Gastrocnemius medialis (tissue), 4 donors: ENCODE measurements around the gene ZNF598. TPM values are rescaled to one million over a fixed set of nuclear protein-coding genes. Genes with fewer than 3 reads are reported as not detected.

Source experiments
- ATAC-seq, 2 donors: fragments of 150-250 bp; one replicate each; pipeline ENCODE4 v1.9.1; 2016
- DNase-seq, 2 donors: peaks; one replicate each; pipeline ENCODE4 v3.0.0-alpha.2; 2019
- H3K27ac ChIP-seq, 4 donors: fragments of 200-600 bp; sonication (generic); 1 replicate in 1 of 4; 2 replicates in 3 of 4; pipeline ENCODE4 v1.5.1; 2016 to 2018; ENCODE audit warnings: mild to moderate bottlenecking in 2 of 4, moderate library complexity in 1 of 4
- H3K27me3 ChIP-seq, 3 donors: fragments of 200-600 bp; sonication (generic) in 2 of 3; 1 replicate in 1 of 3; 2 replicates in 2 of 3; pipeline versions ENCODE4 v1.5.1 to v1.6.0; 2016 to 2019; ENCODE audit warnings: mild to moderate bottlenecking in 1 of 3, moderate library complexity in 1 of 3
- H3K36me3 ChIP-seq, 2 donors: fragments of 200-600 bp; sonication (generic) in 1 of 2; one replicate each; pipeline ENCODE4 v1.5.1; 2017 to 2018
- H3K4me1 ChIP-seq, 2 donors: fragments of 200-600 bp; sonication (generic) in 1 of 2; one replicate each; pipeline ENCODE4 v1.5.1; 2016 to 2017; ENCODE audit warnings: mild to moderate bottlenecking in 2 of 2
- H3K4me3 ChIP-seq, 4 donors: fragments of 200-600 bp; sonication (generic) in 3 of 4; 1 replicate in 1 of 4; 2 replicates in 3 of 4; pipeline ENCODE4 v1.5.1; 2016 to 2019; ENCODE audit warnings: mild to moderate bottlenecking in 2 of 4
- H3K9me3 ChIP-seq, 3 donors: fragments of 200-600 bp; sonication (generic) in 2 of 3; 1 replicate in 1 of 3; 2 replicates in 2 of 3; pipeline ENCODE4 v1.5.1; 2016 to 2019
- CTCF ChIP-seq, 5 experiments: fragments of 450-650 bp in 3 of 5; fragments of 200-600 bp in 2 of 5; sonication (generic) in 2 of 5; IDR thresholded peaks in 4 of 5; conservative IDR thresholded peaks in 1 of 5; 1 replicate in 4 of 5; 2 replicates in 1 of 5; pipeline ENCODE4 v1.5.1; 2016 to 2019; ENCODE audit warnings: antibody characterized with exemption in 5 of 5, mild to moderate bottlenecking in 3 of 5, moderate library complexity in 3 of 5
- POLR2A ChIP-seq, 2 donors: fragments of 450-650 bp; IDR thresholded peaks; one replicate each; pipeline ENCODE4 v1.6.1; 2017; ENCODE audit warnings: antibody characterized with exemption in 2 of 2, mild to moderate bottlenecking in 2 of 2, moderate library complexity in 2 of 2
- in situ Hi-C, 4 donors: fragments of 200-750 bp; cut with MboI; loops; one replicate each; pipeline versions ENCODE4 v1.15.0 to v1.8.0; 2017; ENCODE audit warnings: low sequenced_read_pairs in 4 of 4
- intact Hi-C: fragments of 100-400 bp; cut with DNase I; formaldehyde crosslinking; loops from one replicate; pipeline ENCODE4 v1.15.1; 2023; ENCODE audit warnings: low total_unique reads
- total RNA-seq, 4 donors: library from RNA; depleted of rRNA; stranded (reverse); fragments of >200 nt; gene quantifications; one replicate each; pipeline versions ENCODE4 v1.1.0 to v1.2.3, GENCODE V29; 2016

Gene ZNF598
- total RNA-seq, 4 donors from 2014 or later = 57.0 to 92.2 (median 75.4) TPM

GRCh38 chr16:1976216-1976520 lies 33.5 kb downstream of the ZNF598 start:
- TF ChIP-seq CTCF (IDR thresholded peaks at IDR 0.05 in 4 of 5, conservative IDR thresholded peaks at IDR 0.05 in 1 of 5) (no peak), POLR2A (IDR thresholded peaks at IDR 0.05) (no peak)
- in situ Hi-C loops (no loop called here), intact Hi-C loops (no loop called here)
- peaks cover 0 to 48% of the 10 kb centered on the region in 2 donors for H3K36me3 ChIP-seq
- H3K27me3 ChIP-seq = no peaks in the 10 kb centered on the region
- H3K27ac ChIP-seq = no peak overlapping the region
- no peaks in the 10 kb centered on the region for H3K9me3 ChIP-seq
- ATAC-seq = no peak
- no peak for DNase-seq
- peaks cover 10 to 27% of the 10 kb centered on the region in 2 donors for H3K4me1 ChIP-seq
- H3K4me3 ChIP-seq = no peak overlapping the region

GRCh38 chr16:1975432-1976215 lies 34.0 kb downstream of the ZNF598 start:
- intact Hi-C loops (no loop called here), in situ Hi-C loops (no loop called here)
- no peak for ATAC-seq
- TF ChIP-seq CTCF (IDR thresholded peaks at IDR 0.05 in 4 of 5, conservative IDR thresholded peaks at IDR 0.05 in 1 of 5) = no peak
- no peak for TF ChIP-seq POLR2A (IDR thresholded peaks at IDR 0.05)
- Histone ChIP-seq H3K4me1 (peaks cover 14 to 30% of the 10 kb centered on the region in 2 donors), H3K27me3 (no peaks in the 10 kb centered on the region), H3K9me3 (no peaks in the 10 kb centered on the region), H3K27ac (no peak overlapping the region), H3K4me3 (no peak overlapping the region), H3K36me3 (peaks cover 0 to 48% of the 10 kb centered on the region in 2 donors)
- no peak for DNase-seq

GRCh38 chr16:1974157-1975070 lies 35.2 kb downstream of the ZNF598 start:
- ATAC-seq (no peak), DNase-seq (no peak)
- TF ChIP-seq CTCF (IDR thresholded peaks at IDR 0.05 in 4 of 5, conservative IDR thresholded peaks at IDR 0.05 in 1 of 5) (no peak), POLR2A (IDR thresholded peaks at IDR 0.05) (no peak)
- intact Hi-C loops = no loop called here
- in situ Hi-C loops = no loop called here
- peaks cover 13 to 23% of the 10 kb centered on the region in 2 donors for H3K4me1 ChIP-seq
- H3K27ac ChIP-seq = no peak overlapping the region
- no peaks in the 10 kb centered on the region for H3K27me3 ChIP-seq
- no peaks in the 10 kb centered on the region for H3K9me3 ChIP-seq
- peaks cover 0 to 48% of the 10 kb centered on the region in 2 donors for H3K36me3 ChIP-seq
- no peak overlapping the region for H3K4me3 ChIP-seq

- Histone ChIP-seq H3K27me3 (no peaks in the 10 kb centered on the region), H3K4me1 (peaks cover 13 to 23% of the 10 kb centered on the region in 2 donors), H3K9me3 (no peaks in the 10 kb centered on the region), H3K36me3 (peaks cover 0 to 45% of the 10 kb centered on the region in 2 donors), H3K27ac (no peak overlapping the region), H3K4me3 (peak overlapping the region in 2 of 4 donors; percentile 83 to 89)
- in situ Hi-C loops (no loop called here), intact Hi-C loops (no loop called here)
- ATAC-seq = no peak
- no peak for TF ChIP-seq POLR2A (IDR thresholded peaks at IDR 0.05)
- TF ChIP-seq CTCF (IDR thresholded peaks at IDR 0.05 in 4 of 5, conservative IDR thresholded peaks at IDR 0.05 in 1 of 5) = no peak
- DNase-seq = no peak
These were observed 36.0 kb downstream of the ZNF598 start for GRCh38 chr16:1973461-1974156.
